K562 (cell line): Measurements from ENCODE around the gene DHRS13. TPM values are rescaled to one million over a fixed set of nuclear protein-coding genes. Genes with fewer than 3 reads are reported as not detected.

Experiments
- ATAC-seq: fragments of 200-7000 bp; cut with Tn5 transposase; 3 replicates; pipeline ENCODE4 v1.9.1; 2020; ENCODE audit warnings: moderate library complexity
- BruUV-seq: library from RNA; stranded (reverse); fragments of 400-500 nt; replicated peaks from 2 replicates; lab custom pipeline; 2021; lab: Mats Ljungman, UMichigan
- CTCF ChIA-PET: fragments of 300-600 bp; formaldehyde crosslinking; extraction: SDS; loops from one replicate; lab custom pipeline; 2021; ENCODE audit warnings: low intra/inter-chr PET ratio; lab: Yijun Ruan, JAX
- POLR2A ChIA-PET: fragments of 300-600, 350-650 bp; sonication (Branson Sonifier 250); formaldehyde crosslinking; extraction: SDS; loops from one replicate; lab custom pipeline; 2021; ENCODE audit warnings: antibody characterized with exemption, inconsistent platforms; lab: Yijun Ruan, JAX
- DNase-seq, 4 experiments: peaks; one replicate each; pipeline versions ENCODE4 v3.0.0 to v3.0.0-alpha.2; 2011 to 2018; ENCODE audit warnings: low spot score in 3 of 4, mixed read lengths in 3 of 4; ENCODE audit errors: extremely low read depth in 1 of 4
- FAIRE-seq: peaks from 2 replicates; lab custom pipeline; 2011; peaks lifted over from hg19 to GRCh38; lab: Jason Lieb, UNC
- H2AFZ ChIP-seq: 2 replicates; pipeline ENCODE4 v1.6.0; 2011; ENCODE audit warnings: low read depth, low read length, control low read depth, inconsistent platforms
- H3K27ac ChIP-seq: fragments of 200-600 bp; 3 replicates; pipeline ENCODE4 v1.8.0; 2011; ENCODE audit warnings: low read depth, mild to moderate bottlenecking, control low read depth, inconsistent platforms, low read length, moderate library complexity, mixed read lengths; ENCODE audit errors: extremely low read depth
- H3K27me3 ChIP-seq, 2 experiments: fragments of 300-600 bp in 1 of 2; 2 replicates in 1 of 2; 3 replicates in 1 of 2; pipeline versions ENCODE4 v1.6.0 to v1.8.0; 2011; ENCODE audit warnings: inconsistent platforms in 2 of 2, low read length in 2 of 2, mild to moderate bottlenecking in 1 of 2, mixed read lengths in 1 of 2, moderate library complexity in 1 of 2; ENCODE audit not compliant: control insufficient read depth in 2 of 2, insufficient read depth in 2 of 2
- H3K36me3 ChIP-seq: fragments of 300-600 bp; 3 replicates; pipeline ENCODE4 v1.8.0; 2011; ENCODE audit warnings: mild to moderate bottlenecking, low read length, inconsistent platforms; ENCODE audit not compliant: control insufficient read depth, insufficient read depth
- H3K4me1 ChIP-seq, 2 experiments: fragments of 200-600 bp in 1 of 2; replicated peaks in 1 of 2; 2 replicates in 1 of 2; 3 replicates in 1 of 2; pipeline versions ENCODE4 v1.5.1 to v1.8.0; 2011; ENCODE audit warnings: inconsistent platforms in 2 of 2, low read length in 2 of 2, mild to moderate bottlenecking in 1 of 2, mixed read lengths in 1 of 2, moderate library complexity in 1 of 2; ENCODE audit not compliant: control insufficient read depth in 2 of 2, insufficient read depth in 2 of 2
- H3K4me2 ChIP-seq: 2 replicates; pipeline ENCODE4 v1.6.1; 2011; ENCODE audit warnings: low read length, control low read depth, inconsistent platforms, mixed read lengths; ENCODE audit not compliant: insufficient read depth
- H3K4me3 ChIP-seq: fragments of 200-600 bp; sonication (generic), shearing (Covaris generic); 2 replicates; pipeline ENCODE4 v1.5.1; 2016; ENCODE audit warnings: control low read depth, inconsistent platforms
- H3K79me2 ChIP-seq: fragments of 200-600 bp; 3 replicates; pipeline ENCODE4 v1.8.0; 2011; ENCODE audit warnings: low read length, inconsistent platforms; ENCODE audit not compliant: control insufficient read depth, insufficient read depth
- H3K9ac ChIP-seq, 2 experiments: 2 replicates each; pipeline versions ENCODE4 v1.6.0 to v1.6.1; 2011; ENCODE audit warnings: low read depth in 2 of 2, low read length in 2 of 2, control low read depth in 1 of 2, inconsistent platforms in 1 of 2, mild to moderate bottlenecking in 1 of 2, mixed read lengths in 1 of 2; ENCODE audit not compliant: insufficient read depth in 1 of 2
- H3K9me1 ChIP-seq: one replicate; pipeline ENCODE4 v1.6.0; 2011; ENCODE audit warnings: inconsistent platforms, mild to moderate bottlenecking, low read length, moderate library complexity; ENCODE audit not compliant: control insufficient read depth, insufficient read depth
- H3K9me3 ChIP-seq: replicated peaks from 2 replicates; pipeline ENCODE4 v1.5.1; 2011; ENCODE audit warnings: low read depth, low read length, inconsistent platforms; ENCODE audit not compliant: control insufficient read depth, insufficient read depth
- H4K20me1 ChIP-seq: replicated peaks from 2 replicates; pipeline ENCODE4 v1.6.1; 2011; ENCODE audit warnings: low read length, inconsistent platforms, mixed read lengths; ENCODE audit not compliant: control insufficient read depth, insufficient read depth
- DPF2 ChIP-seq: fragments of 450-650 bp; IDR thresholded peaks from 2 replicates; pipeline ENCODE4 v1.6.1; 2016
- NFRKB ChIP-seq: fragments of 450-650 bp; IDR thresholded peaks from 2 replicates; pipeline ENCODE4 v1.6.1; 2016; ENCODE audit warnings: low read depth
- SNIP1 ChIP-seq: fragments of 450-650 bp; IDR thresholded peaks from 2 replicates; pipeline ENCODE4 v1.7.1; 2017; ENCODE audit warnings: low read depth, mild to moderate bottlenecking
- TAF15 ChIP-seq: fragments of 200-400 bp; formaldehyde crosslinking; IDR thresholded peaks from 2 replicates; pipeline ENCODE4 v1.6.1; 2017; ENCODE audit warnings: mild to moderate bottlenecking, low read depth, low read length, moderate library complexity
- WGBS: fragments of 100-300 bp; shearing (Covaris generic); methylation state at CpG from one replicate; pipeline ENCODE4 v1.1.6; 2016; ENCODE audit warnings: low coverage, mixed read lengths; ENCODE audit not compliant: insufficient coverage; ENCODE audit errors: missing lambda C conversion rate; 5-methylcytosine and 5-hydroxymethylcytosine counted together
- in situ Hi-C: fragments of 300-500 bp; cut with MboI; formaldehyde crosslinking; loops from 4 replicates; pipeline ENCODE4 v1.15.0; 2018; ENCODE audit warnings: inconsistent platforms, mixed read lengths
- intact Hi-C: fragments of 100-400 bp; cut with micrococcal nuclease; formaldehyde crosslinking; loops from 2 replicates; pipeline ENCODE4 v1.14.2; 2022
- polyA plus RNA-seq, 8 experiments: library from polyadenylated mRNA; depleted of rRNA in 4 of 8; stranded (reverse) in 5 of 8; unstranded in 3 of 8; fragments of >200 nt; fragmentation: Nextera tagmentation in 2 of 8; fragmentation: Illumina TruSeq in 1 of 8; extraction: Ambion mirVana in 2 of 8; extraction: Trizol in 1 of 8; gene quantifications; 2 replicates each; pipeline versions ENCODE4 v1.2.1 to v1.2.3, GENCODE V29; 2011 to 2014; ENCODE audit warnings: inconsistent platforms in 1 of 8, missing spikeins in 1 of 8
- total RNA-seq, 7 experiments: library from RNA; depleted of rRNA in 6 of 7; stranded (reverse); fragments of >200 nt in 6 of 7; fragmentation: Illumina TruSeq in 2 of 7; extraction: Trizol in 2 of 7; gene quantifications; 2 replicates each; pipeline versions ENCODE4 v1.2.1 to v1.2.3, GENCODE V29; 2011 to 2021; ENCODE audit warnings: low replicate concordance in 1 of 7
- TF ChIP-seq, protein P1 (sequence below), 2 experiments: fragments of 450-650 bp; IDR thresholded peaks; 2 replicates each; pipeline ENCODE4 v1.6.1; 2016; ENCODE audit warnings: mild to moderate bottlenecking in 2 of 2, borderline replicate concordance in 1 of 2, low read depth in 1 of 2, moderate library complexity in 1 of 2
- TF ChIP-seq, protein P2 (sequence below): sonication (generic); formaldehyde crosslinking; IDR thresholded peaks from 2 replicates; pipeline ENCODE4 v1.9.0; 2022; ENCODE audit warnings: mild to moderate bottlenecking, missing genetic modification reagents
- TF ChIP-seq, protein P3 (sequence below), 2 experiments: fragments of 450-650 bp in 1 of 2; sonication (generic) in 1 of 2; formaldehyde crosslinking; conservative IDR thresholded peaks; 2 replicates each; pipeline versions ENCODE4 v1.4.0 to v1.8.1; 2020 to 2022; ENCODE audit warnings: mild to moderate bottlenecking in 1 of 2, missing genetic modification reagents in 1 of 2
- TF ChIP-seq, protein P4 (sequence below): fragments of 450-650 bp; formaldehyde crosslinking; IDR thresholded peaks from 2 replicates; pipeline ENCODE4 v1.4.0; 2022; ENCODE audit warnings: mild to moderate bottlenecking, moderate library complexity

The DHRS13 gene
- total and polyA plus RNA-seq, 9 of the 15 experiments (the other 6 are each of a cell fraction or from before 2014, with no cell fraction given) = 0.32 to 52.3 (median 34.3) TPM; not detected in 1

DNA sequence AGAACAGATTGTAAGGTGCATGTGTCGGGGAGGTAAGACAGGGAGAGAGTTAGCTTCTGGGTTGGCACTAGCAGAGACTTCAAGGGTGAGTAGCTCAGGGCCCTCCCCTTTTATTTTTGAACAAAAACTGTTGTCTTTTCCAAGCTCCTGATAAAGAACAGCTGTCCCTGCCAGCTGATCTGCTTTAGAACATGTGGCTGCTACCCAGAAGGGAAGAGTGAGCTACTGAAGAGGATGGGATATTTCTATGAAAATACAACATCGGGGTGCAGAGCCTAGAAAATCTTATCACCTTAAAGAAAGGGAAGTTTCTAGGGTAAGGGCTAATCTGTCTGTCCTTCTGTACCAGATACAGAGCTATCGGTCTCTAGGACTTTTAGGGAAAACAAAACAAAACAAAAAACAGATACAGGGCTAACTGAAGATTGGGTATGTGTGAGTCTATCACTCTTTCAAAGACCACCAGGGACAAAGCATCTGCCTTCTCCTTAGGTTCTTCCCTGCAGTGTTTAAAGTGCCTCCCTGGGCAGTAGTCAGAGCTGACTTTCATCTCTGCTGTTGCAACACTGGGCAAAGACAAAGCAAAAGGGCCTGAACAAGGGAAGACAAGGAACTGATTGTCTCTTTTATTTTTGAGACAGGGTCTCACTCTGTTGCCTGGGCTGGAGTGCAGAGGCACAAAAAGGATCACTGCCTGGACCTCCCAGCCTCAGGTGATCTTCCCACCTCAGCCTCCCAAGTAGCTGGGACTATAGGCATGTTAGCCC is 5.0 kb upstream of the DHRS13 start:
- H3K9ac ChIP-seq = peak overlapping the region in 1 of 2 experiments; percentile 40; a peak in 1 of 4 replicates
- H3K4me1 ChIP-seq = peaks cover 62 to 70% of the 10 kb centered on the region in 2 experiments
- no peak overlapping the region for H3K4me3 ChIP-seq
- no peak for FAIRE-seq
- BruUV-seq = no TSS peak
- intact Hi-C loops = loop anchor here (10.0 kb wide), 1 partner anchor 313 kb away; the partner anchor contains the start of gene SPAG5
- peak overlapping the region; percentile 42; the same call in 1 of the 3 replicates for H3K27ac ChIP-seq
- 25% methylated on average over 3 of the region's 3 CpGs for WGBS
- peaks cover 5% of the 10 kb centered on the region for H3K9me1 ChIP-seq
- H3K4me2 ChIP-seq = peak overlapping the region; percentile 71
- H4K20me1 ChIP-seq = peaks cover 11% of the 10 kb centered on the region; the same call in 1 of the 2 replicates
- in situ Hi-C loops = no loop called here
- ChIA-PET POLR2A (interaction anchor here (0.6 to 4.3 kb wide), 24 partner anchors 10 to 329 kb away, joined by 3 to 36 read pairs (median 4); partner anchors contain the start of genes FLOT2, NEK8, RPL23A and TLCD1), CTCF (no interaction called here)
- H3K27me3 ChIP-seq = no peaks in the 10 kb centered on the region
- no peaks in the 10 kb centered on the region for H3K9me3 ChIP-seq
- ATAC-seq = no peak
- H3K36me3 ChIP-seq = peaks cover 76% of the 10 kb centered on the region
- DNase-seq = peak in 2 of 4 experiments; percentile 35 to 45
- H2AFZ ChIP-seq = 0 out of 2 replicates have a peak overlapping the region, but pooled peaks have one; percentile 5
- peaks cover 9% of the 10 kb centered on the region; the same call in 2 of the 3 replicates for H3K79me2 ChIP-seq
- TF ChIP-seq NFRKB (no peak), DPF2 (peak; percentile 22; the same call in 1 of the 2 replicates), SNIP1 (no peak), TAF15 (no peak)
- TF ChIP-seq, protein P1, sequence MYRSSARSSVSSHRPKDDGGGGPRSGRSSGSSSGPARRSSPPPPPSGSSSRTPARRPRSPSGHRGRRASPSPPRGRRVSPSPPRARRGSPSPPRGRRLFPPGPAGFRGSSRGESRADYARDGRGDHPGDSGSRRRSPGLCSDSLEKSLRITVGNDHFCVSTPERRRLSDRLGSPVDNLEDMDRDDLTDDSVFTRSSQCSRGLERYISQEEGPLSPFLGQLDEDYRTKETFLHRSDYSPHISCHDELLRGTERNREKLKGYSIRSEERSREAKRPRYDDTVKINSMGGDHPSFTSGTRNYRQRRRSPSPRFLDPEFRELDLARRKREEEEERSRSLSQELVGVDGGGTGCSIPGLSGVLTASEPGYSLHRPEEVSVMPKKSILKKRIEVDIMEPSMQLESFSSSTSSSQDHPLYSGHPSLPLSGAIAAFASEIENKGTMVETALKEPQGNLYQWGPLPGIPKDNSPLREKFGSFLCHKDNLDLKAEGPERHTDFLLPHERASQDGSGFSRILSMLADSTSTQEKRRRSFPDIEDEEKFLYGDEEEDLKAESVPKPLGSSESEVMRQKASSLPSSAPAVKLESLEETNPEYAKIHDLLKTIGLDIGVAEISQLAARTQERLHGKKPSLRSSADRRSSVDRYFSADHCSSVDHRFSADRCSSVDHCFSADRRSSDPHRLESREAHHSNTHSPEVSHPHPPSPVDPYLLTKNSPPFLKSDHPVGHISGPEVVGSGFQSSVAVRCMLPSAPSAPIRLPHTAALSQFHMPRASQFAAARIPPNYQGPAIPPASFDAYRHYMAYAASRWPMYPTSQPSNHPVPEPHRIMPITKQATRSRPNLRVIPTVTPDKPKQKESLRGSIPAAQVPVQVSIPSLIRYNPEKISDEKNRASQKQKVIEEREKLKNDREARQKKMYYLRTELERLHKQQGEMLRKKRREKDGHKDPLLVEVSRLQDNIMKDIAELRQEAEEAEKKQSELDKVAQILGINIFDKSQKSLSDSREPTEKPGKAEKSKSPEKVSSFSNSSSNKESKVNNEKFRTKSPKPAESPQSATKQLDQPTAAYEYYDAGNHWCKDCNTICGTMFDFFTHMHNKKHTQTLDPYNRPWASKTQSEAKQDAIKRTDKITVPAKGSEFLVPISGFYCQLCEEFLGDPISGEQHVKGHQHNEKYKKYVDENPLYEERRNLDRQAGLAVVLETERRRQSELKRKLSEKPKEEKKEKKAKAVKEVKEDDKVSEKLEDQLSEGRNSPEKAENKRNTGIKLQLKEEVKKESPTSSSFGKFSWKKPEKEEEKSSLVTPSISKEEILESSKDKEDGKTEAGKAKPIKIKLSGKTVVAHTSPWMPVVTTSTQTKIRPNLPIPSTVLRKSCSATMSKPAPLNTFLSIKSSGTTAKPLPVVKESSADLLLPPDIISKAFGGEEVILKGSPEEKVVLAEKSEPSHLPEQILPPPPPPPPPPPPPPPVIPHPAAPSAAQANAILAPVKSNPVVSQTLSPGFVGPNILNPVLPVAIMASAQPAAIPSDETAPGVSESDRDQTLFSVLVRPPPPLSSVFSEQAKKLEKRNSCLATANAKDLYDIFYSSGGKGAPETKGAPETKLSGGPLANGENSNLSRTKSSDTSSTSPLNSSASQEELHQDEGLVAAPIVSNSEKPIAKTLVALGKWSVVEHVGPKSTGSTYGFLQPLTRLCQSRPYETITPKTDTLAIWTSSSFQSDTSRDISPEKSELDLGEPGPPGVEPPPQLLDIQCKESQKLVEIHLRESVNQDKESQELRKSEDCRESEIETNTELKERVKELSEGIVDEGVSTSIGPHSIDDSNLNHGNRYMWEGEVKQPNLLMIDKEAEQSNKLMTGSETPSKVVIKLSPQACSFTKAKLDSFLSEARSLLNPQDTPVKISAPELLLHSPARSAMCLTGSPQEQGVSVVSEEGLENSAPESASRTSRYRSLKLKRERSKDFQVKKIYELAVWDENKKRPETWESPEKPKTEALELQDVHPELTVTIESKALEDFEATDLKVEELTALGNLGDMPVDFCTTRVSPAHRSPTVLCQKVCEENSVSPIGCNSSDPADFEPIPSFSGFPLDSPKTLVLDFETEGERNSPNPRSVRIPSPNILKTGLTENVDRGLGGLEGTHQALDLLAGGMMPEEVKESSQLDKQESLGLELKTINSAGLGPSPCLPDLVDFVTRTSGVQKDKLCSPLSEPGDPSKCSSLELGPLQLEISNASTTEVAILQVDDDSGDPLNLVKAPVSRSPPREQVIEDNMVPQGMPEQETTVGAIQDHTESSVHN (IDR thresholded peaks at IDR 0.05; ENCODE audit: borderline replicate concordance in 1 of 2, low read depth in 1 of 2) = peak in 1 of 2 experiments; percentile 84; a peak in 2 of 4 replicates
- TF ChIP-seq, protein P2, sequence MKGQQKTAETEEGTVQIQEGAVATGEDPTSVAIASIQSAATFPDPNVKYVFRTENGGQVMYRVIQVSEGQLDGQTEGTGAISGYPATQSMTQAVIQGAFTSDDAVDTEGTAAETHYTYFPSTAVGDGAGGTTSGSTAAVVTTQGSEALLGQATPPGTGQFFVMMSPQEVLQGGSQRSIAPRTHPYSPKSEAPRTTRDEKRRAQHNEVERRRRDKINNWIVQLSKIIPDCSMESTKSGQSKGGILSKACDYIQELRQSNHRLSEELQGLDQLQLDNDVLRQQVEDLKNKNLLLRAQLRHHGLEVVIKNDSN (CRISPR knock-in tag) = no peak
- TF ChIP-seq, protein P3, sequence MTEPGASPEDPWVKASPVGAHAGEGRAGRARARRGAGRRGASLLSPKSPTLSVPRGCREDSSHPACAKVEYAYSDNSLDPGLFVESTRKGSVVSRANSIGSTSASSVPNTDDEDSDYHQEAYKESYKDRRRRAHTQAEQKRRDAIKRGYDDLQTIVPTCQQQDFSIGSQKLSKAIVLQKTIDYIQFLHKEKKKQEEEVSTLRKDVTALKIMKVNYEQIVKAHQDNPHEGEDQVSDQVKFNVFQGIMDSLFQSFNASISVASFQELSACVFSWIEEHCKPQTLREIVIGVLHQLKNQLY (CRISPR knock-in tag; conservative IDR thresholded peaks at IDR 0.05) = no peak
- TF ChIP-seq, protein P4, sequence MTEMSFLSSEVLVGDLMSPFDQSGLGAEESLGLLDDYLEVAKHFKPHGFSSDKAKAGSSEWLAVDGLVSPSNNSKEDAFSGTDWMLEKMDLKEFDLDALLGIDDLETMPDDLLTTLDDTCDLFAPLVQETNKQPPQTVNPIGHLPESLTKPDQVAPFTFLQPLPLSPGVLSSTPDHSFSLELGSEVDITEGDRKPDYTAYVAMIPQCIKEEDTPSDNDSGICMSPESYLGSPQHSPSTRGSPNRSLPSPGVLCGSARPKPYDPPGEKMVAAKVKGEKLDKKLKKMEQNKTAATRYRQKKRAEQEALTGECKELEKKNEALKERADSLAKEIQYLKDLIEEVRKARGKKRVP = no peak
